Activated effector memory CD4-positive, alpha-beta T cell treated with Interleukin-2 at 50 U/mL for 16 hours (primary cell): Measurements from ENCODE around the gene GRIA4.
"Not testable (repeated sequence)": the region's sequence is repeated elsewhere in the genome, so short reads cannot be mapped to it uniquely, and the experiment has no call there.

Source experiments
- DNase-seq: peaks from one replicate; pipeline ENCODE4 v3.0.0-alpha.2; 2020

The GRIA4 gene

GRCh38 chr11:105929084-105929955 lies 319.4 kb downstream of the GRIA4 start:
- DNase-seq: no peak

GRCh38 chr11:105933695-105934094 lies 323.8 kb downstream of the GRIA4 start:
- DNase-seq: no peak

GRCh38 chr11:105935791-105936190 lies 325.9 kb downstream of the GRIA4 start:
- no peak for DNase-seq

GRCh38 chr11:105937331-105937730 lies 327.5 kb downstream of the GRIA4 start:
- no peak for DNase-seq

- no peak for DNase-seq
Observed at GRCh38 chr11:105937738-105938137, 327.9 kb downstream of the GRIA4 start.

GRCh38 chr11:105942921-105943320 lies 333.0 kb downstream of the GRIA4 start:
- DNase-seq: no peak

- no peak for DNase-seq
Observed at GRCh38 chr11:105948918-105949590, 339.2 kb downstream of the GRIA4 start.

- DNase-seq: no peak
Observed at GRCh38 chr11:105953886-105954285, 344.0 kb downstream of the GRIA4 start.

- no peak for DNase-seq
Observed at GRCh38 chr11:105960252-105961245, 350.7 kb downstream of the GRIA4 start.

GRCh38 chr11:105968021-105968697 lies 358.3 kb downstream of the GRIA4 start:
- DNase-seq: no peak

- no peak for DNase-seq
Observed at GRCh38 chr11:105969756-105970155, 359.9 kb downstream of the GRIA4 start.

GRCh38 chr11:105975128-105975527 lies 365.3 kb downstream of the GRIA4 start:
- no peak for DNase-seq

GRCh38 chr11:105979997-105980703 lies 370.3 kb downstream of the GRIA4 start:
- DNase-seq: no peak

GRCh38 chr11:105986554-105986953 lies 376.7 kb downstream of the GRIA4 start:
- DNase-seq: no peak

GRCh38 chr11:105988197-105988596 lies 378.3 kb downstream of the GRIA4 start:
- no peak for DNase-seq

GRCh38 chr11:105989124-105989523 lies 379.3 kb downstream of the GRIA4 start:
- no peak for DNase-seq

GRCh38 chr11:105991888-105992287 lies 382.0 kb downstream of the GRIA4 start:
- no peak for DNase-seq

- DNase-seq: no peak
Observed at GRCh38 chr11:106001304-106002012, 391.6 kb downstream of the GRIA4 start.

- not testable (repeated sequence) for DNase-seq
Observed at GRCh38 chr11:106003094-106003493, 393.2 kb downstream of the GRIA4 start.

GRCh38 chr11:106011481-106011880 lies 401.6 kb downstream of the GRIA4 start:
- DNase-seq: no peak

- no peak for DNase-seq
Observed at GRCh38 chr11:106012744-106013143, 402.9 kb downstream of the GRIA4 start.
